Dedifferentiated amniotic fluid mesenchymal stem cell (primary cell): ENCODE measurements around the gene TRIM9.

ENCODE experiments used
- DNase-seq: peaks from one replicate; pipeline ENCODE4 v3.0.0-alpha.2; 2016; ENCODE audit errors: extremely low spot score

Gene TRIM9

GRCh38 chr14:51058382-51058781 lies 36.5 kb downstream of the TRIM9 start:
- no peak for DNase-seq

- DNase-seq, result no peak
These were observed 38.5 kb downstream of the TRIM9 start for GRCh38 chr14:51056421-51056820.

DNA sequence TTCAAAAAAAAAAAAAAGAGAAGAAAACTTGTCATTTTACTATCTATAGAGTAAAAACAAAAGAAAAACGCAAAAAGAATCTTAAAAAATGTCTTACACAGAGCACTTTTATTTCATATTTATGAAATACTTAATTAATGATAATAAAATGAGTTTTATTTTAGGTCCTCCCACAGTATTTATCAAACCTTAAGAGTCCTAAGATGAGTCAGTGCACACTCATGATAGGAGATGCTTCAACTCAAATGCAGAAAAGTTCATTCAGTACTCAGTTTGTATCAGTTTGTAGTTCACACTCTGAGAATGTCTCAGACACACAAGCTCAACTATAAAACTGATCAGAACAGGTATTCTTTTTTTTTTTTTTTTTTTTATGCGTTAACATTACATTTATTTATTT lies 41.7 kb downstream of the TRIM9 start:
- no peak for DNase-seq

DNA sequence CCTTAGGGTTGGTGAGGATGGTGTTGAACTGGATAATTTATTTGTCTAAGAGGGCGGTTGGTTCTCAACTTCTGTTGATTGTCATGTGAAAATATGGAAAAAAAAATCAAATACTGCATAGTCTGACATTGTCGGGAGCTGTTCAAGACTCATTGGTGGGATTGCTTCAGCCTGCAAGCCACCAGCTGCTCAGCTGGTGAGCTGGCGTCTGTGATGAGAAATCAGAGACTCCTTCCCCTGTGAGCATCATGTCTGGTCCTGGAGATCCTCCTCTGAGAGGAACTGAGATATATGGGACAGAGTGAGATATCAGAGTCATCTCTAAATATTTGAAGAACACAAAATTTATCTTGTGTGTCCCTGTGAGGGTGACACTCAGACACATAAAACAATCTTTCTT lies 49.9 kb downstream of the TRIM9 start:
- no peak for DNase-seq

DNA sequence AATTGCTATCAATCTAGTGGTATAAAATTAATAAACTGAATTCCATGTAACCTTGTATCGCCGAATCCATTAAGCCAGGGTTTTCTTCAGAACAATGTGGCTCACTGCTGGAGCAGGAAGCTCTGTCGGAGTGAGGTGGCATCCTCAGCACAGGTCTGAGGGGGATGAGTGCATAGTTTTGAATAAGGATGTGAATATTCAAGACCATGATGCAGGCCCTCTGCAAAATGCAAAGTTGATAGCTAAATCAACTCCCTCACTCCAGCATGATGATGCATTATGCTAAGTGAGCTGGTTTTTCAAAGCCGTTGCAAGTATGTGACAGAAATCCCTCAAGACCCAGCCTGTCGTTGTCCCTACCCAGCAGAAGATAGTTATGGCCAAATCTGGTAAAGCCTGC lies 53.0 kb downstream of the TRIM9 start:
- no peak for DNase-seq

GRCh38 chr14:51041108-51041531 lies 53.8 kb downstream of the TRIM9 start:
- DNase-seq, result no peak

DNA sequence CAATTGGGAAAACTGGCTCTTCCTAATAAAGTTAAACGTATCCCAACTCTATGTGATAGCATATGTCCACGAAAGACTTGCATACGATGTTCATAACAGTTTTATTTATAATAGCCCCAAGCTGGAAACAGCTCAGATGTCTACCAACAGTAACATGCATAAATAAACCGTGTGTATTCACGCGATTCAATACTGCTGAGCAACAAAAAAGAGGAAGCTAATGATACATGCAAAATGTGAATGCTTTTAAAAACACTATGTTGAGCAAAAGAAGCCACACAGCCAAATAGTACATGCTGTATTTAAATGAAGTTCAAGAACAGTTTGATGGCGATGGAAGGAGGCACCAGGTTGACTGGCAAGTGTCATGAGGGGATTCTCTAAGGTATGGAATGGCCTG lies 55.7 kb downstream of the TRIM9 start:
- no peak for DNase-seq

DNA sequence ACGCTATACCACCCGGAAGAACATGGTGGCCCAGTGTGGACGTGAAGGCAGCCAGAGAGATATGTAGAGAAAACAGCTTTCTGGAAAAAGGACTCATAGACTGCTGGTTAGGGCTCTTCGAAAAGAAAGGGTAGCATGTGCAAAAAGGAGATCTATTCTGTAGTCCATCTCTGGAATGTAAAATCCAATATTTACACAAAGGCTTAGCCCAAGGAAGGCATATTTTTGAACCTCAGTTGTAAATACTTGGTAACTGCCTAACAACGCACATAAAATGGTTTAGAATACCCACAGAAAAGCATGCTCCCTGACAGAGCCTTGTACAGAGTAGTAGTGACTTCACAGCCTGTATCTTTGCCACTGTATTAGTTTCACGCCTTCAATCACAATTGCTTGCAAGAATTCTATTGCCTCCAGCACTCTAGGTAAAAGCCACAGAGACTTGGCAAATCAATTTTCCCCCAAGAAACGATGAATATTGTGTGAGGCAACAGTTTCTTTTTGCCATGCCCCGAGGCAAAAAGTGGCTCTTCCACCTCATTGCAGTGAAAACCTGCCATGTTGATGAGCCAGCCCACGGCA lies 59.2 kb downstream of the TRIM9 start:
- DNase-seq, result no peak

GRCh38 chr14:51028851-51029754 lies 65.8 kb downstream of the TRIM9 start:
- no peak for DNase-seq

DNA sequence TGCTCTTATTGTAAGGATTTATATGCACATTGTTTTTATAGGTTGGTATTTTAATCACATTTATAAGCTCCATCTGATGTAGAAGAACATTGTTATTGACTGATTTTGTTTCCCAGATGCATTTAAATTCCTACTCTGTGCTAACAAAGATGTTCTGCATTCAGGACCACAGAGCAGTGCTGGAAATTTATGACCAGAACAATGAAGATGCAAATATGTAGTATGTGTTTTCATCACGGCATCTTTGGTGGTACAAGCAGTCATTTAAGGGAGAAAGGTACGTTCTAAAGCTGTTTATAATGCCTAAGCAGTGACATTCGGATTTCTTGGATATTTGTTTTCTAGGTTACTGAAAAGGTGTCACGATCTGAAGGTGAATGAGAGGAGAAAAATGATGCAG lies 66.5 kb downstream of the TRIM9 start:
- no peak for DNase-seq

DNA sequence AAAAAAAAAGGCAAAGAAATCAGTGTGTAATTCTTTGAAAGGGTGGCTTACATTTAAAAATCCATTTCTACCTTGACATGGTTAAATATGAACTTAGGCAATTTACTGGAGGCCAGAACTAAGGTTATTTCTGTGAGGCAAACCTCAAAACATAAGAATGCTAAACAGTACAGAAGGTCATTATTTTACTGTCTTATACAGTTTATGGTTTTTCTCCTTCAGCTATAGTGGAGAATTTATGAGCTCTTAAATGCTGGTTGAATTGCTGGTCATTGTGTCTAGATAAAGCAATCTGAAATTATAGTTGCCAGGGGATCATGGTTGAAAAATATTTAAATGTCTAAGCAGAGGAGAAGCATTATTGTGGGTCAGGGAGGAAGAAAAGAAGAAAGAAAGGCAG lies 70.5 kb downstream of the TRIM9 start:
- DNase-seq, result no peak

- DNase-seq, result no peak
These were observed 70.9 kb downstream of the TRIM9 start for GRCh38 chr14:51023964-51024363.

DNA sequence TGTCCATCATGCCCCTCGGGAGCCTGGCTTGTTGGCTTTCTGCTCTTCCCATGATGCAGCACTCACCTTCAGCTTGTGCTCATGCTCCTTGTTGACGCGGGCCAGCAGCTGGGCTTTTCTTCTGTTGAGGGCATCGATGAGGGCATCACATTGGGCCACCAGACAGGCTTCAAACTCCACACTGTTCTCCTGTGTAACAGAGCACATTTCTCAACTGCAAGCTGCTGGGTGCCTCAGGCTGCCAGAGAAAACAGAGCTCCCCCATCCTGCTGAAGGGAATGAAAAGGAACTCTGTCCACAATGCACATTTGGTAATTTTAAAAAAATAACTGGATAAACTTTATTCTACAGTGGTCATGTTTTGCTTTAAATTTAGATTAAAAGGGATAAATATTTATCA lies 72.1 kb downstream of the TRIM9 start:
- DNase-seq, result no peak

GRCh38 chr14:51020024-51020710 lies 74.7 kb downstream of the TRIM9 start:
- no peak for DNase-seq

DNA sequence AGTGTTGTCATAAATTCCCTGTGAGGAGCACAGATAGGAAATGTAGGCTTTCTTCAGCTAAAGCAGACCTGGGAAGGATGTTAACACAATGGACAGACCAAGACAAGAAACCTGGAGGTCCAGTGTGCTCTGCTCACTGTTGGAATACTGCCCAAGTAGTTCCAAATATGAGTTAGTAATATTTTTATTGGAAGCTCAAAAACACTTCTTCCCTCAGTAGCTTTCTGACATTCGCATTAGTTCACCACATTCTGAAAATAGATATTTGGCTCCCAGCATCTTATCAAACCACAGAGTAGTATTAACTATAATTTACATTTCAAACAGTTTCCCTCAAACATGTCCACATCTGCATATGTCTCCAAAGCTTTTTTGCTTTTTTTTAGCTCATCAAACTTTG lies 75.8 kb downstream of the TRIM9 start:
- DNase-seq, result no peak

- no peak for DNase-seq
These were observed 76.4 kb downstream of the TRIM9 start for GRCh38 chr14:51018521-51018920.

DNA sequence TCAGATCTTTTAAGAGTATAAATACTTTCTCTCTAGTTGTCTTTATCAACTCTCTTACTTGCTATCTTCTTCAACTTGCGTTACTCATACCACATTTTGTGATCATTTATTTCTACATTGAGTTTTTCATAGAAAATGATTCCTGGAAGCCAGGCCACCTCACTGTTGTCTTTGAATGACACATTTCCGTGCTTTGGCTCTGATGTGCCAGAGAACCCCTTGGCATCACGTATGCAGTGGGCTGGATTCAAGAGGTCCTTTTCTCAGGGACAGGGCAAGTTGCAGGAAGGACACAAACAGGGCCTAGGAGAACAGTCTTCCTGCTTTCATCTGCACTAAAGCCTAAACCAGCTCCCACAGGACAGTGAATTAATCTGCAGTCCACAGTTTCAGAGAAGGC lies 80.3 kb downstream of the TRIM9 start:
- DNase-seq, result no peak

- DNase-seq, result peak; percentile 31
These were observed 80.8 kb downstream of the TRIM9 start for GRCh38 chr14:51014086-51014485.

GRCh38 chr14:51012055-51012454 lies 82.8 kb downstream of the TRIM9 start:
- DNase-seq, result no peak

DNA sequence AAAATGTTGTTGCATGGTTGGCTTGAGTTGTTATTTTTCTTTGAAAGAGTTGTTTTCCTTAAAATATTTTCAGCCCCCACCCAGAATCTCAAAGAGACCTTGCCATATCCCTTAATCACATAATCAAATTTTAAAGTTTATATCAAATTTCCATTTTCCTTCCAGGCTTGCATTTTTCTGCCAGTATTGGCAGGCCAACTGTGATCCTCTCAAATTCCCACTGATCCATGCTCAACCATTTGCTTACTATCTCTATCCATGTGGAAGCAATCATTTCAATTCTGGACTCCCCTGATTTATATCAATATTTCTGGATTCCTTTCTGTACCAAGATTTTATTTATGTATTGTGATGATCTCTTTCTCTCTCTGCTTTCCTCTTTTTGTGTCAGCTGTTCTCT lies 86.5 kb downstream of the TRIM9 start:
- peak; percentile 55 for DNase-seq

DNA sequence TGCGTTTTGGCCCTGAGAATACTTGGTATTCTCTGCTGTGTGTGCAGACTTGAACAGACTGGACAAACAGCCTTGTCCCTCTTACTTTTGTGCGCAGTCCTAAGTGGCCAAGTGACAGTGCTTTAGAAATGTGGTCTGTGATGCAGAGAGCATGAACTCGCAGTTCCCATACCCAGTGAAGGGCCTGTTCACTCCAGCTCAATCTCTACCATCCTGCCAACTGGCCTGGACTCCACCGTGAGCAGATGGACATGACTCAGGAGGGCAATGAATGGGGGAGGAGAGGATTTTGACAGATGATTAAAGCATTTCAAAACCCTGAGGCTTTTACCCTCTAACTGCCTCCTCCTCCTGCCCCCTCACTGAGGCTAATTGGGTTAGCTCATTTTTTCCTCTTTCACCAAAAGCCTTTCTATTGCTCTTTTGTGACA lies 88.1 kb downstream of the TRIM9 start:
- peak; percentile 85 for DNase-seq

DNA sequence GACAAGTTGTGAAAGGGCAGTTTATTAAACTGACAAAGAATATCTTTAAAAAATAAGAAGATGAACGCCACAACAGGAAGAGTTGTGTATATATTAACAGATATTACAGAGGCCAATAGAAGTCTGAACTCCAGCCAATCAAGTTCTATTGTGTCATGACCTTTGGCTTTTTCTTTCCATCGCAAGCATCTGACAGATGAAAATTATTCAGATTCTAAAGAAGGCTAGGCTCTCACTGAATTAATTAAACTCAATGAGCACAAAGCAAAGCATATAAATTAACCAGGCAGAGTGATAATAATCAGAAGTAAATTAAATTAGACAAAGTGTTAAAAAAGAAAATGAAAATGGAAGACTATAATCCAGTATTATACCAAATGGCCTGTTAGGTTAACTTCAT lies 88.6 kb downstream of the TRIM9 start:
- DNase-seq, result no peak
